KBM-7 (cell line): Measurements from ENCODE around the gene RGS12.

Source experiments
- DNase-seq: peaks from one replicate; pipeline ENCODE4 v3.0.0-alpha.2; 2015
- in situ Hi-C: fragments of 300-500 bp; cut with MboI; formaldehyde crosslinking; loops from 2 replicates; pipeline ENCODE4 v1.14.3; 2020; ENCODE audit warnings: low sequenced_read_pairs, low pct_unique_long_range_greater_than_20kb, mixed read lengths

Gene RGS12

GRCh38 chr4:3292571-3293400 is at the start of gene RGS12:
Gene RGS12 (plus strand): TSS chr4:3293021. CDS start chr4:3316171, 23,150 bp downstream.
- DNase-seq, result peak; percentile 91
- in situ Hi-C loops, result no loop called here

GRCh38 chr4:3243136-3243780 is 49.6 kb upstream of the RGS12 start:
- in situ Hi-C loops, result no loop called here
- DNase-seq, result no peak

GRCh38 chr4:3244002-3244401 is 48.8 kb upstream of the RGS12 start:
- in situ Hi-C loops, result no loop called here

GRCh38 chr4:3244747-3245146 is 48.1 kb upstream of the RGS12 start:
- no peak for DNase-seq
- in situ Hi-C loops, result no loop called here

More at GRCh38 chr4:3244002-3244401, 48.8 kb upstream of the RGS12 start:
- peak; percentile 38 for DNase-seq

GRCh38 chr4:3245676-3246075 is 47.1 kb upstream of the RGS12 start:
- in situ Hi-C loops, result no loop called here
- DNase-seq, result no peak

GRCh38 chr4:3246458-3247398 is 46.1 kb upstream of the RGS12 start:
- DNase-seq, result no peak
- in situ Hi-C loops, result no loop called here

GRCh38 chr4:3247399-3248177 is 45.2 kb upstream of the RGS12 start:
- in situ Hi-C loops, result no loop called here
- no peak for DNase-seq

- in situ Hi-C loops, result no loop called here
- DNase-seq, result no peak
Measured at GRCh38 chr4:3248178-3248480, 44.7 kb upstream of the RGS12 start.

GRCh38 chr4:3248811-3249661 is 43.8 kb upstream of the RGS12 start, which contains the start of gene MSANTD1:
Gene MSANTD1 (plus strand): TSS chr4:3249159. CDS start chr4:3249223, 64 bp downstream.
- DNase-seq, result peak; percentile 12
- in situ Hi-C loops, result no loop called here

GRCh38 chr4:3249711-3250437 is 42.9 kb upstream of the RGS12 start:
- DNase-seq, result no peak
- in situ Hi-C loops, result no loop called here

- in situ Hi-C loops, result no loop called here
- no peak for DNase-seq
Measured at GRCh38 chr4:3250438-3250955, 42.3 kb upstream of the RGS12 start.

- in situ Hi-C loops, result no loop called here
- no peak for DNase-seq
Measured at GRCh38 chr4:3250956-3251690, 41.7 kb upstream of the RGS12 start.

- no peak for DNase-seq
- in situ Hi-C loops, result no loop called here
Measured at GRCh38 chr4:3251691-3252479, 40.9 kb upstream of the RGS12 start.

- DNase-seq, result no peak
- in situ Hi-C loops, result no loop called here
Measured at GRCh38 chr4:3252480-3252828, 40.4 kb upstream of the RGS12 start.

GRCh38 chr4:3252831-3253641 is 39.8 kb upstream of the RGS12 start:
- in situ Hi-C loops, result no loop called here
- no peak for DNase-seq
